ENCODE data around the gene SLF2.

SLF2 gene

GRCh38 chr10:101008823-101009423 lies 96.2 kb downstream of the SLF2 start:
- TF ChIP-seq CTCF (IDR thresholded peaks at IDR 0.05; ENCODE audit: insufficient read depth, low read length): no peak
- TF ChIP-seq SPI1 (IDR thresholded peaks at IDR 0.05; ENCODE audit: borderline replicate concordance, low read depth): no peak
- TF ChIP-seq REST (IDR thresholded peaks at IDR 0.05; ENCODE audit: insufficient replicate concordance, low read depth): no peak
- no peak for TF ChIP-seq POLR2AphosphoS5 (IDR thresholded peaks at IDR 0.05; ENCODE audit: low read depth)
- no peak for TF ChIP-seq GABPA (IDR thresholded peaks at IDR 0.05; ENCODE audit: low read depth)
- no peak for DNase-seq (ENCODE audit: low read depth in 1 of 2, low spot score in 1 of 2)
- H3K27ac ChIP-seq (replicated peaks): no peak overlapping the region

GRCh38 chr10:101010329-101010728 lies 97.6 kb downstream of the SLF2 start:
- Histone ChIP-seq H3K4me3 (replicated peaks; ENCODE audit: insufficient read depth, low read length) (no peak overlapping the region), H3K27ac (replicated peaks) (no peak overlapping the region), H3K27me3 (ENCODE audit: insufficient read depth, poor library complexity, severe bottlenecking) (no peaks in the 10 kb centered on the region)
- no peak for DNase-seq (ENCODE audit: low read depth in 1 of 2, low spot score in 1 of 2)
- TF ChIP-seq CTCF (IDR thresholded peaks at IDR 0.05; ENCODE audit: insufficient read depth, low read length): no peak
- TF ChIP-seq POLR2AphosphoS5 (IDR thresholded peaks at IDR 0.05; ENCODE audit: low read depth): no peak
- no peak for TF ChIP-seq SPI1 (IDR thresholded peaks at IDR 0.05; ENCODE audit: borderline replicate concordance, low read depth)
- no peak for TF ChIP-seq REST (IDR thresholded peaks at IDR 0.05; ENCODE audit: insufficient replicate concordance, low read depth)
- TF ChIP-seq GABPA (IDR thresholded peaks at IDR 0.05; ENCODE audit: low read depth): no peak

More at GRCh38 chr10:101008823-101009423, 96.2 kb downstream of the SLF2 start:
- Histone ChIP-seq H3K27me3 (ENCODE audit: insufficient read depth, poor library complexity, severe bottlenecking) (no peaks in the 10 kb centered on the region), H3K4me3 (replicated peaks; ENCODE audit: insufficient read depth, low read length) (no peak overlapping the region)

GRCh38 chr10:101011517-101012423 lies 99.0 kb downstream of the SLF2 start:
- TF ChIP-seq GABPA (IDR thresholded peaks at IDR 0.05; ENCODE audit: low read depth) (no peak), CTCF (IDR thresholded peaks at IDR 0.05; ENCODE audit: insufficient read depth, low read length) (no peak), REST (IDR thresholded peaks at IDR 0.05; ENCODE audit: insufficient replicate concordance, low read depth) (no peak), POLR2AphosphoS5 (IDR thresholded peaks at IDR 0.05; ENCODE audit: low read depth) (no peak), SPI1 (IDR thresholded peaks at IDR 0.05; ENCODE audit: borderline replicate concordance, low read depth) (no peak)
- DNase-seq (ENCODE audit: low read depth in 1 of 2, low spot score in 1 of 2): no peak
- no peak overlapping the region for H3K27ac ChIP-seq (replicated peaks)
- H3K27me3 ChIP-seq (ENCODE audit: insufficient read depth, poor library complexity, severe bottlenecking): no peaks in the 10 kb centered on the region
- no peak overlapping the region for H3K4me3 ChIP-seq (replicated peaks; ENCODE audit: insufficient read depth, low read length)
